ENCODE measurements around the gene SLC24A4. TPM values are rescaled to one million over a fixed set of nuclear protein-coding genes. Genes with fewer than 3 reads are reported as not detected.
A peak's percentile ranks its signal among the peaks of the same experiment; 100 is the strongest.
"Not testable (repeated sequence)": the region's sequence is repeated elsewhere in the genome, so short reads cannot be mapped to it uniquely, and the experiment has no call there.

The SLC24A4 gene
- total RNA-seq, 1 donor from 2014 or later = under 0.01 TPM

GRCh38 chr14:92400579-92401444, 77.8 kb downstream of the SLC24A4 start:
- DNase-seq (ENCODE audit: low read depth in 2 of 2) = no peak

GRCh38 chr14:92401561-92401960, 78.6 kb downstream of the SLC24A4 start:
- no peak for DNase-seq (ENCODE audit: low read depth in 2 of 2)

- not testable (repeated sequence) for DNase-seq (ENCODE audit: low read depth in 2 of 2)
Observed at GRCh38 chr14:92402500-92402899, 79.5 kb downstream of the SLC24A4 start.

- no peak for DNase-seq (ENCODE audit: low read depth in 2 of 2)
Observed at GRCh38 chr14:92404018-92404417, 81.1 kb downstream of the SLC24A4 start.

GRCh38 chr14:92404421-92404820, 81.5 kb downstream of the SLC24A4 start:
- no peak for DNase-seq (ENCODE audit: low read depth in 2 of 2)

- DNase-seq (ENCODE audit: low read depth in 2 of 2) = no peak
Observed at GRCh38 chr14:92404938-92405337, 82.0 kb downstream of the SLC24A4 start.

- DNase-seq (ENCODE audit: low read depth in 2 of 2) = no peak
Observed at GRCh38 chr14:92407410-92407809, 84.4 kb downstream of the SLC24A4 start.

GRCh38 chr14:92409043-92409442, 86.1 kb downstream of the SLC24A4 start:
- DNase-seq (ENCODE audit: low read depth in 2 of 2) = no peak

GRCh38 chr14:92411135-92411534, 88.2 kb downstream of the SLC24A4 start:
- DNase-seq (ENCODE audit: low read depth in 2 of 2) = no peak

- no peak for DNase-seq (ENCODE audit: low read depth in 2 of 2)
Observed at GRCh38 chr14:92411941-92412340, 89.0 kb downstream of the SLC24A4 start.

- no peak for DNase-seq (ENCODE audit: low read depth in 2 of 2)
Observed at GRCh38 chr14:92412912-92413311, 89.9 kb downstream of the SLC24A4 start.

GRCh38 chr14:92413379-92413778, 90.4 kb downstream of the SLC24A4 start:
- DNase-seq (ENCODE audit: low read depth in 2 of 2) = no peak

- no peak for DNase-seq (ENCODE audit: low read depth in 2 of 2)
Observed at GRCh38 chr14:92414690-92415445, 91.9 kb downstream of the SLC24A4 start.

GRCh38 chr14:92415969-92416368, 93.0 kb downstream of the SLC24A4 start:
- DNase-seq (ENCODE audit: low read depth in 2 of 2) = no peak

GRCh38 chr14:92416544-92416943, 93.6 kb downstream of the SLC24A4 start:
- DNase-seq (ENCODE audit: low read depth in 2 of 2) = no peak

GRCh38 chr14:92417759-92418158, 94.8 kb downstream of the SLC24A4 start:
- DNase-seq (ENCODE audit: low read depth in 2 of 2) = no peak

GRCh38 chr14:92421751-92422150, 98.8 kb downstream of the SLC24A4 start:
- DNase-seq (ENCODE audit: low read depth in 2 of 2) = no peak

- peak in 1 of 2 donors; percentile 13 for DNase-seq (ENCODE audit: low read depth in 2 of 2)
Observed at GRCh38 chr14:92425101-92425500, 102.1 kb downstream of the SLC24A4 start.

GRCh38 chr14:92426237-92426636, 103.3 kb downstream of the SLC24A4 start:
- DNase-seq (ENCODE audit: low read depth in 2 of 2) = no peak

- DNase-seq (ENCODE audit: low read depth in 2 of 2) = no peak
Observed at GRCh38 chr14:92427096-92427495, 104.1 kb downstream of the SLC24A4 start.

- DNase-seq (ENCODE audit: low read depth in 2 of 2) = no peak
Observed at GRCh38 chr14:92430686-92431085, 107.7 kb downstream of the SLC24A4 start.

- DNase-seq (ENCODE audit: low read depth in 2 of 2) = no peak
Observed at GRCh38 chr14:92431199-92431725, 108.3 kb downstream of the SLC24A4 start.

All from dermis microvascular lymphatic vessel endothelial cell (primary cell).